Body of pancreas (tissue), 4 donors: ENCODE results near the gene GNB2. TPM values are rescaled to one million over a fixed set of nuclear protein-coding genes. Genes with fewer than 3 reads are reported as not detected.

Experiments
- ATAC-seq: fragments of 150-250 bp; one replicate; pipeline ENCODE4 v1.9.1; 2016
- DNase-seq, 4 donors: peaks; one replicate each; pipeline ENCODE4 v3.0.0-alpha.2; 2019
- H3K27ac ChIP-seq, 4 donors: fragments of 200-600 bp; sonication (generic); 1 replicate in 3 of 4; 2 replicates in 1 of 4; pipeline versions ENCODE4 v1.5.1 to v1.6.1; 2016 to 2019; ENCODE audit warnings: mild to moderate bottlenecking in 1 of 4, mixed read lengths in 1 of 4, moderate library complexity in 1 of 4
- H3K27me3 ChIP-seq, 2 donors: fragments of 200-600 bp; sonication (generic); one replicate each; pipeline ENCODE4 v1.6.0; 2016; ENCODE audit warnings: mild to moderate bottlenecking in 1 of 2
- H3K36me3 ChIP-seq, 2 donors: fragments of 200-600 bp; sonication (generic); replicated peaks in 1 of 2; 2 replicates each; pipeline ENCODE4 v1.5.1; 2016; ENCODE audit warnings: low read depth in 2 of 2; ENCODE audit not compliant: insufficient read depth in 1 of 2
- H3K4me1 ChIP-seq: fragments of 200-600 bp; sonication (generic); one replicate; pipeline ENCODE4 v1.6.0; 2016
- H3K4me3 ChIP-seq, 2 donors: fragments of 200-600 bp; sonication (generic); 1 replicate in 1 of 2; 2 replicates in 1 of 2; pipeline ENCODE4 v1.5.1; 2016 to 2019
- H3K9me3 ChIP-seq, 3 donors: fragments of 200-600 bp; sonication (generic); 1 replicate in 2 of 3; 2 replicates in 1 of 3; pipeline ENCODE4 v1.5.1; 2016
- POLR2A ChIP-seq, 3 donors: fragments of 450-650 bp; IDR thresholded peaks; one replicate each; pipeline ENCODE4 v1.6.1; 2016; ENCODE audit warnings: antibody characterized with exemption in 3 of 3, mild to moderate bottlenecking in 2 of 3
- WGBS, 2 donors: methylation state at CpG; one replicate each; pipeline ENCODE4 v1.1.5; 2017; 5-methylcytosine and 5-hydroxymethylcytosine counted together
- intact Hi-C: fragments of 100-400 bp; cut with DNase I; formaldehyde crosslinking; loops from one replicate; pipeline ENCODE4 v1.15.1; 2023
- total RNA-seq, 2 donors: library from RNA; depleted of rRNA; stranded (reverse); fragments of >200 nt; gene quantifications; one replicate each; pipeline ENCODE4 v1.1.0, GENCODE V29; 2016
- TF ChIP-seq, protein P1 (sequence below), 7 experiments: fragments of 450-650 bp in 4 of 7; fragments of 200-600 bp in 3 of 7; sonication (generic) in 3 of 7; IDR thresholded peaks; one replicate each; pipeline ENCODE4 v1.5.1; 2016 to 2019; ENCODE audit warnings: antibody characterized with exemption in 7 of 7

Gene GNB2
- total RNA-seq, 2 donors from 2014 or later = 106 to 123 TPM

DNA sequence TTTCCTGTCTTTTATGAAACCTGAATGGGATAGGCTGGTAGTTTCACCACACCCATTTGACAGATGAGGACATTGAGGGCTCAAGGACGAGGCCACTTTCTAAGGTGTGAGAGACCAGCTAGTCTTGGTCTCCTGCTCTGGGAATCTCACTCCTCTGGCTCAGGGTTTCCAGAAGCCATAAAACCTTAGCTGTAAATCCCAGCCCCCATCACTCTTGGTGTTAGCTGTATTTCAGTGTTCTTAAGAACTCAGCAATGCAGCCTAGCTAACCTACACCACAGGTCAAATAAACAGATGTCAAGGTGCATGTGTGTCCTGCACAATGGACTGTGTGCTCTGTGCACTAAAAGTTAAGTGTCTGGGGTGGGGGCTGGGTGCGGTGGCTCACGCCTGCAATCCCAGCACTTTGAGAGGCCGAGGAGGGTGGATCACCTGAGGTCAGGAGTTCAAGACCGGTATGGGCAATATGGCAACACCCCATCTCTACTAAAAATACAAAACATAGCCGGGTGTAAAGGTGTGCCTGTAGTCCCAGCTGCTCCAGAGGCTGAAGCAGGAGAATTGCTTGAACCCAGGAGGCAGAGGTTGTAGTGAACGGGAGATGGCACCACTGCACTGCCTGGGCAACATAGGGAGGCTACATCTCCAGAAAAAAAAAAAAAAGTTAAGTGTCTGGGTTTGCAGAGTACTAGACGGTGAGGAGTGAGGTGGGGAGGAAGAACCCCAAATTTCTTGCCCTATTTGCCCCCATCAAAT lies 46.2 kb downstream of the GNB2 start:
- no peak for ATAC-seq
- TF ChIP-seq, protein P1, sequence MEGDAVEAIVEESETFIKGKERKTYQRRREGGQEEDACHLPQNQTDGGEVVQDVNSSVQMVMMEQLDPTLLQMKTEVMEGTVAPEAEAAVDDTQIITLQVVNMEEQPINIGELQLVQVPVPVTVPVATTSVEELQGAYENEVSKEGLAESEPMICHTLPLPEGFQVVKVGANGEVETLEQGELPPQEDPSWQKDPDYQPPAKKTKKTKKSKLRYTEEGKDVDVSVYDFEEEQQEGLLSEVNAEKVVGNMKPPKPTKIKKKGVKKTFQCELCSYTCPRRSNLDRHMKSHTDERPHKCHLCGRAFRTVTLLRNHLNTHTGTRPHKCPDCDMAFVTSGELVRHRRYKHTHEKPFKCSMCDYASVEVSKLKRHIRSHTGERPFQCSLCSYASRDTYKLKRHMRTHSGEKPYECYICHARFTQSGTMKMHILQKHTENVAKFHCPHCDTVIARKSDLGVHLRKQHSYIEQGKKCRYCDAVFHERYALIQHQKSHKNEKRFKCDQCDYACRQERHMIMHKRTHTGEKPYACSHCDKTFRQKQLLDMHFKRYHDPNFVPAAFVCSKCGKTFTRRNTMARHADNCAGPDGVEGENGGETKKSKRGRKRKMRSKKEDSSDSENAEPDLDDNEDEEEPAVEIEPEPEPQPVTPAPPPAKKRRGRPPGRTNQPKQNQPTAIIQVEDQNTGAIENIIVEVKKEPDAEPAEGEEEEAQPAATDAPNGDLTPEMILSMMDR (IDR thresholded peaks at IDR 0.05) = no peak
- TF ChIP-seq POLR2A (IDR thresholded peaks at IDR 0.05) = no peak
- intact Hi-C loops = no loop called here
- Histone ChIP-seq H3K27me3 (no peaks in the 10 kb centered on the region), H3K4me1 (peaks cover 46% of the 10 kb centered on the region), H3K36me3 (no peaks in the 10 kb centered on the region), H3K27ac (no peak overlapping the region), H3K9me3 (no peaks in the 10 kb centered on the region), H3K4me3 (no peak overlapping the region)
- WGBS, 2 donors = 67 to 79% methylated on average over 8 of the region's 8 CpGs
- DNase-seq = no peak

DNA sequence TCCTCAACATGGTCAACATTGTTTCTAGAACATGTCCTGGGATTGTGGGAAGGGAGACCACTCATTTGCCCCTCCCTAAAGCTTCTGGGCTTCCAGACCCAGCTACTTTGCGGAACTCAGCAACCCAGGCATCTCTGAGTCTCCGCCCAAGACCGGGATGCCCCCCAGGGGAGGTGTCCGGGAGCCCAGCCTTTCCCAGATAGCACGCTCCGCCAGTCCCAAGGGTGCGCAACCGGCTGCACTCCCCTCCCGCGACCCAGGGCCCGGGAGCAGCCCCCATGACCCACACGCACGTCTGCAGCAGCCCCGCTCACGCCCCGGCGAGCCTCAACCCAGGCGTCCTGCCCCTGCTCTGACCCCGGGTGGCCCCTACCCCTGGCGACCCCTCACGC lies 46.7 kb downstream of the GNB2 start, which contains the start of gene EPO:
TSS of gene EPO (plus strand) at position 190 of the 392 bp plus-strand sequence. CDS start 513 bp downstream, outside the sequence.
- intact Hi-C loops = no loop called here
- Histone ChIP-seq H3K4me3 (no peak within 1 kb of the TSS), H3K36me3 (no peaks in the 10 kb centered on the region), H3K27me3 (no peaks in the 10 kb centered on the region), H3K4me1 (peaks cover 52% of the 10 kb centered on the region), H3K9me3 (no peaks in the 10 kb centered on the region), H3K27ac (no peak within 1 kb of the TSS)
- ATAC-seq (no peak), DNase-seq (no peak)
- WGBS, 2 donors = 27 to 53% methylated on average over 3 to 19 of the region's 21 CpGs
- TF ChIP-seq, protein P1 (IDR thresholded peaks at IDR 0.05) = no peak
- no peak for TF ChIP-seq POLR2A (IDR thresholded peaks at IDR 0.05)

DNA sequence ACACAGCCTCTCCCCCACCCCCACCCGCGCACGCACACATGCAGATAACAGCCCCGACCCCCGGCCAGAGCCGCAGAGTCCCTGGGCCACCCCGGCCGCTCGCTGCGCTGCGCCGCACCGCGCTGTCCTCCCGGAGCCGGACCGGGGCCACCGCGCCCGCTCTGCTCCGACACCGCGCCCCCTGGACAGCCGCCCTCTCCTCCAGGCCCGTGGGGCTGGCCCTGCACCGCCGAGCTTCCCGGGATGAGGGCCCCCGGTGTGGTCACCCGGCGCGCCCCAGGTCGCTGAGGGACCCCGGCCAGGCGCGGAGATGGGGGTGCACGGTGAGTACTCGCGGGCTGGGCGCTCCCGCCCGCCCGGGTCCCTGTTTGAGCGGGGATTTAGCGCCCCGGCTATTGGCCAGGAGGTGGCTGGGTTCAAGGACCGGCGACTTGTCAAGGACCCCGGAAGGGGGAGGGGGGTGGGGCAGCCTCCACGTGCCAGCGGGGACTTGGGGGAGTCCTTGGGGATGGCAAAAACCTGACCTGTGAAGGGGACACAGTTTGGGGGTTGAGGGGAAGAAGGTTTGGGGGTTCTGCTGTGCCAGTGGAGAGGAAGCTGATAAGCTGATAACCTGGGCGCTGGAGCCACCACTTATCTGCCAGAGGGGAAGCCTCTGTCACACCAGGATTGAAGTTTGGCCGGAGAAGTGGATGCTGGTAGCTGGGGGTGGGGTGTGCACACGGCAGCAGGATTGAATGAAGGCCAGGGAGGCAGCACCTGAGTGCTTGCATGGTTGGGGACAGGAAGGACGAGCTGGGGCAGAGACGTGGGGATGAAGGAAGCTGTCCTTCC lies 47.3 kb downstream of the GNB2 start:
- H3K27ac ChIP-seq = no peak overlapping the region
- intact Hi-C loops = no loop called here
- 3 to 9% methylated on average over 16 to 38 of the region's 56 CpGs for WGBS, 2 donors
- H3K4me1 ChIP-seq = peaks cover 58% of the 10 kb centered on the region
- no peaks in the 10 kb centered on the region for H3K27me3 ChIP-seq
- H3K9me3 ChIP-seq = no peaks in the 10 kb centered on the region
- no peak overlapping the region for H3K4me3 ChIP-seq
- no peak for ATAC-seq
- no peaks in the 10 kb centered on the region for H3K36me3 ChIP-seq
- TF ChIP-seq POLR2A (IDR thresholded peaks at IDR 0.05) = no peak
- TF ChIP-seq, protein P1 (IDR thresholded peaks at IDR 0.05) = no peak
- DNase-seq = peak in 1 of 4 donors; percentile 30

DNA sequence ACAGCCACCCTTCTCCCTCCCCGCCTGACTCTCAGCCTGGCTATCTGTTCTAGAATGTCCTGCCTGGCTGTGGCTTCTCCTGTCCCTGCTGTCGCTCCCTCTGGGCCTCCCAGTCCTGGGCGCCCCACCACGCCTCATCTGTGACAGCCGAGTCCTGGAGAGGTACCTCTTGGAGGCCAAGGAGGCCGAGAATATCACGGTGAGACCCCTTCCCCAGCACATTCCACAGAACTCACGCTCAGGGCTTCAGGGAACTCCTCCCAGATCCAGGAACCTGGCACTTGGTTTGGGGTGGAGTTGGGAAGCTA lies 47.9 kb downstream of the GNB2 start:
- H3K36me3 ChIP-seq = no peaks in the 10 kb centered on the region
- intact Hi-C loops = no loop called here
- 80 to 82% methylated on average over 4 to 8 of the region's 8 CpGs for WGBS, 2 donors
- H3K27ac ChIP-seq = no peak overlapping the region
- DNase-seq = no peak
- H3K4me3 ChIP-seq = no peak overlapping the region
- no peaks in the 10 kb centered on the region for H3K27me3 ChIP-seq
- TF ChIP-seq, protein P1 (IDR thresholded peaks at IDR 0.05) = no peak
- no peak for TF ChIP-seq POLR2A (IDR thresholded peaks at IDR 0.05)
- no peaks in the 10 kb centered on the region for H3K9me3 ChIP-seq
- no peak for ATAC-seq
- H3K4me1 ChIP-seq = peaks cover 58% of the 10 kb centered on the region
